GM23338 (cell line): ENCODE data around the gene ADAM15. TPM values are rescaled to one million over a fixed set of nuclear protein-coding genes. Genes with fewer than 3 reads are reported as not detected.

ENCODE experiments used
- EZH2 ChIP-seq: fragments of 200-600 bp; sonication (generic); IDR thresholded peaks from one replicate; pipeline ENCODE4 v1.8.0; 2017; ENCODE audit warnings: antibody characterized with exemption, mild to moderate bottlenecking, low read depth; ENCODE audit not compliant: unreplicated experiment
- POLR2AphosphoS5 ChIP-seq: IDR thresholded peaks from 2 replicates; pipeline ENCODE4 v1.6.1; 2016; ENCODE audit warnings: antibody characterized with exemption, low read depth
- ZNF114 ChIP-seq: fragments of 250-450 bp; sonication (Bioruptor Pico); IDR thresholded peaks from 2 replicates; pipeline ENCODE4 v1.5.0; 2020; ENCODE audit warnings: mild to moderate bottlenecking, moderate library complexity
- ZNF331 ChIP-seq: fragments of 250-450 bp; sonication (Bioruptor Pico); IDR thresholded peaks from 2 replicates; pipeline ENCODE4 v1.5.0; 2020; ENCODE audit warnings: low read depth, mild to moderate bottlenecking, moderate library complexity
- polyA plus RNA-seq: library from polyadenylated mRNA; unstranded; fragments of >200 nt; fragmentation: Nextera tagmentation; extraction: Ambion mirVana; gene quantifications from 2 replicates; pipeline ENCODE4 v1.2.1, GENCODE V29; 2016
- total RNA-seq: library from RNA; depleted of rRNA; stranded (reverse); fragments of >200 nt; shearing (Covaris generic); gene quantifications from 2 replicates; pipeline ENCODE4 v1.2.3, GENCODE V29; 2014
- TF ChIP-seq, protein P1 (sequence below): fragments of 250-450 bp; sonication (Bioruptor Pico); IDR thresholded peaks from 2 replicates; pipeline ENCODE4 v1.5.0; 2020; ENCODE audit warnings: mild to moderate bottlenecking, moderate library complexity
- TF ChIP-seq, protein P2 (sequence below): IDR thresholded peaks from one replicate; pipeline ENCODE4 v1.6.1; 2018; ENCODE audit warnings: antibody characterized with exemption; ENCODE audit not compliant: unreplicated experiment

ADAM15 gene
- total and polyA plus RNA-seq, 2 experiments from 2014 or later, result 24.2 to 31.1 TPM

DNA sequence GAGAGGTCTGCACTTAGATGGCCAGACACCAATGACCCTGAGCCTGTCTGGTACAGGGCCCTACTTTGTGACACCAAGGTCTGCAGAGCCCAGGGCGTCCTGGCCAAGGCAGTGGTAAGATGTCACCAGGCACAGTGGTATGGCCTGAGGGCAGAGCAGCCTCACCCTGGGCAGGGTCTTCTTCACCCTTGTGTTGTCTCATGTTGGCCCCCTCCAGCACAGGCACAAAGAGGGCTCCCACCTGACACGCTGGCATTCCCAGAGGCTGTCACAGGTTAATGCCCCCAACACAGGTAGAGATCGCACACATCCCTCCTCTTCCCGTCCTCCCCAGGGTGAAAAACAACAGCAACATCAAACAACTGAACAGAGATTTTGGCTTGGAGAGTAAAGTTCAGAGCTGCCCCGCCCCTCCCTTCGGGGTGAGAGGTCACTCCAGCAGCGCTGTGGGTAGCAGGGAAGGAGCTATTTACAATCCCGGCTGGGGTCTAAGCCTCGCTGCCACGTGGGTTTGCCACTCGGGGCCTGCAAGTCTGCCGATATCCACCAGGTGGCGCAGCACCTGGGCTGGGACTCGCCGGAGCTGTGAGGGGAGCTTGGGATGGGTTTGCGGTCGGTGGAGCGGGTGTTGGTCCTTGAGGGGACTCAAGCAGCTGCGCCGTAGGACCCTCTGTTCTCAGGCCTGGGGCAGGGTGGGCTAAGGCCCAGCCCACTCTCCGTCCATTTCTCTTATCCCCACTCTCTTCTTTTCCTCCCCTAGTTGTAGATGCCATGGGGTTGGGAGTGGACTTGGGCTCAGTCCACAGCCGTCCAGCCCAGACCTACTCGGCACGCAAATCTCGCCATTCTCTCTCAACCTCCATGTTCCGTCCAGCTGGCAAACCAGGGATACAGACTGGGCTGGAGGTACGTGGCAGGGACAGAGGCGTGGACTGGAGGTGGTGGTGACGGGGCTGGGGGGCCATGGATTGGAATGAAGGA lies 40.2 kb downstream of the ADAM15 start (continued):
- TF ChIP-seq, protein P1, sequence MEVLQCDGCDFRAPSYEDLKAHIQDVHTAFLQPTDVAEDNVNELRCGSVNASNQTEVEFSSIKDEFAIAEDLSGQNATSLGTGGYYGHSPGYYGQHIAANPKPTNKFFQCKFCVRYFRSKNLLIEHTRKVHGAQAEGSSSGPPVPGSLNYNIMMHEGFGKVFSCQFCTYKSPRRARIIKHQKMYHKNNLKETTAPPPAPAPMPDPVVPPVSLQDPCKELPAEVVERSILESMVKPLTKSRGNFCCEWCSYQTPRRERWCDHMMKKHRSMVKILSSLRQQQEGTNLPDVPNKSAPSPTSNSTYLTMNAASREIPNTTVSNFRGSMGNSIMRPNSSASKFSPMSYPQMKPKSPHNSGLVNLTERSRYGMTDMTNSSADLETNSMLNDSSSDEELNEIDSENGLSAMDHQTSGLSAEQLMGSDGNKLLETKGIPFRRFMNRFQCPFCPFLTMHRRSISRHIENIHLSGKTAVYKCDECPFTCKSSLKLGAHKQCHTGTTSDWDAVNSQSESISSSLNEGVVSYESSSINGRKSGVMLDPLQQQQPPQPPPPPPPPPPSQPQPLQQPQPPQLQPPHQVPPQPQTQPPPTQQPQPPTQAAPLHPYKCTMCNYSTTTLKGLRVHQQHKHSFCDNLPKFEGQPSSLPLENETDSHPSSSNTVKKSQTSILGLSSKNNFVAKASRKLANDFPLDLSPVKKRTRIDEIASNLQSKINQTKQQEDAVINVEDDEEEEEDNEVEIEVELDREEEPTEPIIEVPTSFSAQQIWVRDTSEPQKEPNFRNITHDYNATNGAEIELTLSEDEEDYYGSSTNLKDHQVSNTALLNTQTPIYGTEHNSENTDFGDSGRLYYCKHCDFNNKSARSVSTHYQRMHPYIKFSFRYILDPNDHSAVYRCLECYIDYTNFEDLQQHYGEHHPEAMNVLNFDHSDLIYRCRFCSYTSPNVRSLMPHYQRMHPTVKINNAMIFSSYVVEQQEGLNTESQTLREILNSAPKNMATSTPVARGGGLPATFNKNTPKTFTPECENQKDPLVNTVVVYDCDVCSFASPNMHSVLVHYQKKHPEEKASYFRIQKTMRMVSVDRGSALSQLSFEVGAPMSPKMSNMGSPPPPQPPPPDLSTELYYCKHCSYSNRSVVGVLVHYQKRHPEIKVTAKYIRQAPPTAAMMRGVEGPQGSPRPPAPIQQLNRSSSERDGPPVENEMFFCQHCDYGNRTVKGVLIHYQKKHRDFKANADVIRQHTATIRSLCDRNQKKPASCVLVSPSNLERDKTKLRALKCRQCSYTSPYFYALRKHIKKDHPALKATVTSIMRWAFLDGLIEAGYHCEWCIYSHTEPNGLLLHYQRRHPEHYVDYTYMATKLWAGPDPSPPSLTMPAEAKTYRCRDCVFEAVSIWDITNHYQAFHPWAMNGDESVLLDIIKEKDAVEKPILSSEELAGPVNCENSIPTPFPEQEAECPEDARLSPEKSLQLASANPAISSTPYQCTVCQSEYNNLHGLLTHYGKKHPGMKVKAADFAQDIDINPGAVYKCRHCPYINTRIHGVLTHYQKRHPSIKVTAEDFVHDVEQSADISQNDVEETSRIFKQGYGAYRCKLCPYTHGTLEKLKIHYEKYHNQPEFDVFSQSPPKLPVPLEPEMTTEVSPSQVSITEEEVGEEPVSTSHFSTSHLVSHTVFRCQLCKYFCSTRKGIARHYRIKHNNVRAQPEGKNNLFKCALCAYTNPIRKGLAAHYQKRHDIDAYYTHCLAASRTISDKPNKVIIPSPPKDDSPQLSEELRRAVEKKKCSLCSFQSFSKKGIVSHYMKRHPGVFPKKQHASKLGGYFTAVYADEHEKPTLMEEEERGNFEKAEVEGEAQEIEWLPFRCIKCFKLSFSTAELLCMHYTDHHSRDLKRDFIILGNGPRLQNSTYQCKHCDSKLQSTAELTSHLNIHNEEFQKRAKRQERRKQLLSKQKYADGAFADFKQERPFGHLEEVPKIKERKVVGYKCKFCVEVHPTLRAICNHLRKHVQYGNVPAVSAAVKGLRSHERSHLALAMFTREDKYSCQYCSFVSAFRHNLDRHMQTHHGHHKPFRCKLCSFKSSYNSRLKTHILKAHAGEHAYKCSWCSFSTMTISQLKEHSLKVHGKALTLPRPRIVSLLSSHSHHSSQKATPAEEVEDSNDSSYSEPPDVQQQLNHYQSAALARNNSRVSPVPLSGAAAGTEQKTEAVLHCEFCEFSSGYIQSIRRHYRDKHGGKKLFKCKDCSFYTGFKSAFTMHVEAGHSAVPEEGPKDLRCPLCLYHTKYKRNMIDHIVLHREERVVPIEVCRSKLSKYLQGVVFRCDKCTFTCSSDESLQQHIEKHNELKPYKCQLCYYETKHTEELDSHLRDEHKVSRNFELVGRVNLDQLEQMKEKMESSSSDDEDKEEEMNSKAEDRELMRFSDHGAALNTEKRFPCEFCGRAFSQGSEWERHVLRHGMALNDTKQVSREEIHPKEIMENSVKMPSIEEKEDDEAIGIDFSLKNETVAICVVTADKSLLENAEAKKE (CRISPR knock-in tag), result no peak
- TF ChIP-seq ZNF114 (CRISPR knock-in tag) (no peak), ZNF331 (CRISPR knock-in tag) (no peak), EZH2 (no peak), POLR2AphosphoS5 (no peak)
- TF ChIP-seq, protein P2, sequence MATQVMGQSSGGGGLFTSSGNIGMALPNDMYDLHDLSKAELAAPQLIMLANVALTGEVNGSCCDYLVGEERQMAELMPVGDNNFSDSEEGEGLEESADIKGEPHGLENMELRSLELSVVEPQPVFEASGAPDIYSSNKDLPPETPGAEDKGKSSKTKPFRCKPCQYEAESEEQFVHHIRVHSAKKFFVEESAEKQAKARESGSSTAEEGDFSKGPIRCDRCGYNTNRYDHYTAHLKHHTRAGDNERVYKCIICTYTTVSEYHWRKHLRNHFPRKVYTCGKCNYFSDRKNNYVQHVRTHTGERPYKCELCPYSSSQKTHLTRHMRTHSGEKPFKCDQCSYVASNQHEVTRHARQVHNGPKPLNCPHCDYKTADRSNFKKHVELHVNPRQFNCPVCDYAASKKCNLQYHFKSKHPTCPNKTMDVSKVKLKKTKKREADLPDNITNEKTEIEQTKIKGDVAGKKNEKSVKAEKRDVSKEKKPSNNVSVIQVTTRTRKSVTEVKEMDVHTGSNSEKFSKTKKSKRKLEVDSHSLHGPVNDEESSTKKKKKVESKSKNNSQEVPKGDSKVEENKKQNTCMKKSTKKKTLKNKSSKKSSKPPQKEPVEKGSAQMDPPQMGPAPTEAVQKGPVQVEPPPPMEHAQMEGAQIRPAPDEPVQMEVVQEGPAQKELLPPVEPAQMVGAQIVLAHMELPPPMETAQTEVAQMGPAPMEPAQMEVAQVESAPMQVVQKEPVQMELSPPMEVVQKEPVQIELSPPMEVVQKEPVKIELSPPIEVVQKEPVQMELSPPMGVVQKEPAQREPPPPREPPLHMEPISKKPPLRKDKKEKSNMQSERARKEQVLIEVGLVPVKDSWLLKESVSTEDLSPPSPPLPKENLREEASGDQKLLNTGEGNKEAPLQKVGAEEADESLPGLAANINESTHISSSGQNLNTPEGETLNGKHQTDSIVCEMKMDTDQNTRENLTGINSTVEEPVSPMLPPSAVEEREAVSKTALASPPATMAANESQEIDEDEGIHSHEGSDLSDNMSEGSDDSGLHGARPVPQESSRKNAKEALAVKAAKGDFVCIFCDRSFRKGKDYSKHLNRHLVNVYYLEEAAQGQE, result no peak
